ENCODE measurements around the gene HUS1. TPM values are rescaled to one million over a fixed set of nuclear protein-coding genes. Genes with fewer than 3 reads are reported as not detected.

Gene HUS1
- total and polyA plus RNA-seq, 2 experiments from 2014 or later, result 16.1 to 27.7 TPM

DNA sequence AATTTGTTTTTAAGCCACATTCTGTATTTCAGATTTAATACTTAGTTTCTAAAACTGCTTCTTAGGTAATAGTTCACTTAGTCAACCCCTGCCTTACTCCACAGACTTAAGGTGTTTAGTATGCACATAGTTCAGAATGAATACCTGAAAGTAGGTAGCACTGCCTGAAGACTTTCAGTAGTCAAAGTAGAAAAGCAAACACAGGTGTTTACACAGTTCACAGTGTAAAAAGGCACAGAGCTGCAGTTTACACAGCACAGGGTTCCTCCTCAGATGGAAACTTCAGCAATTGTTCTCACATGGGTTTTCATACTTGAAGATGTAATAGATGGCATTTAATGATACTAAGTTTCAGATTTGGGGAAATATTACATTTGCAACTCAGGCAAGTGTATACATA is 28.0 kb downstream of the HUS1 start:
- H3K4me3 ChIP-seq, result no peak overlapping the region
- H2AFZ ChIP-seq, result no peak overlapping the region
- H3K79me2 ChIP-seq, result no peaks in the 10 kb centered on the region
- H3K27ac ChIP-seq, result peak overlapping the region; percentile 36
- H3K4me1 ChIP-seq (ENCODE audit: insufficient read depth), result peaks cover 7% of the 10 kb centered on the region
- TF ChIP-seq, protein P1, sequence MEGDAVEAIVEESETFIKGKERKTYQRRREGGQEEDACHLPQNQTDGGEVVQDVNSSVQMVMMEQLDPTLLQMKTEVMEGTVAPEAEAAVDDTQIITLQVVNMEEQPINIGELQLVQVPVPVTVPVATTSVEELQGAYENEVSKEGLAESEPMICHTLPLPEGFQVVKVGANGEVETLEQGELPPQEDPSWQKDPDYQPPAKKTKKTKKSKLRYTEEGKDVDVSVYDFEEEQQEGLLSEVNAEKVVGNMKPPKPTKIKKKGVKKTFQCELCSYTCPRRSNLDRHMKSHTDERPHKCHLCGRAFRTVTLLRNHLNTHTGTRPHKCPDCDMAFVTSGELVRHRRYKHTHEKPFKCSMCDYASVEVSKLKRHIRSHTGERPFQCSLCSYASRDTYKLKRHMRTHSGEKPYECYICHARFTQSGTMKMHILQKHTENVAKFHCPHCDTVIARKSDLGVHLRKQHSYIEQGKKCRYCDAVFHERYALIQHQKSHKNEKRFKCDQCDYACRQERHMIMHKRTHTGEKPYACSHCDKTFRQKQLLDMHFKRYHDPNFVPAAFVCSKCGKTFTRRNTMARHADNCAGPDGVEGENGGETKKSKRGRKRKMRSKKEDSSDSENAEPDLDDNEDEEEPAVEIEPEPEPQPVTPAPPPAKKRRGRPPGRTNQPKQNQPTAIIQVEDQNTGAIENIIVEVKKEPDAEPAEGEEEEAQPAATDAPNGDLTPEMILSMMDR (IDR thresholded peaks at IDR 0.05; ENCODE audit: poor library complexity), result no peak
- TF ChIP-seq EZH2 (IDR thresholded peaks at IDR 0.05; ENCODE audit: borderline replicate concordance) (no peak), EZH2phosphoT487 (IDR thresholded peaks at IDR 0.05; ENCODE audit: low read depth, severe bottlenecking, unreplicated experiment) (peak; percentile 57)
- H3K4me2 ChIP-seq, result peak overlapping the region; percentile 11
- H3K9me3 ChIP-seq (ENCODE audit: low read depth), result no peaks in the 10 kb centered on the region
- H4K20me1 ChIP-seq (ENCODE audit: insufficient read depth, poor library complexity, severe bottlenecking), result no peaks in the 10 kb centered on the region
- DNase-seq (ENCODE audit: low spot score), result peak; percentile 35
- no peaks in the 10 kb centered on the region for H3K27me3 ChIP-seq
- no peaks in the 10 kb centered on the region for H3K9me2 ChIP-seq (replicated peaks; ENCODE audit: insufficient read depth)
- no peaks in the 10 kb centered on the region for H3K36me3 ChIP-seq (replicated peaks; ENCODE audit: insufficient read depth, low read depth)

DNA sequence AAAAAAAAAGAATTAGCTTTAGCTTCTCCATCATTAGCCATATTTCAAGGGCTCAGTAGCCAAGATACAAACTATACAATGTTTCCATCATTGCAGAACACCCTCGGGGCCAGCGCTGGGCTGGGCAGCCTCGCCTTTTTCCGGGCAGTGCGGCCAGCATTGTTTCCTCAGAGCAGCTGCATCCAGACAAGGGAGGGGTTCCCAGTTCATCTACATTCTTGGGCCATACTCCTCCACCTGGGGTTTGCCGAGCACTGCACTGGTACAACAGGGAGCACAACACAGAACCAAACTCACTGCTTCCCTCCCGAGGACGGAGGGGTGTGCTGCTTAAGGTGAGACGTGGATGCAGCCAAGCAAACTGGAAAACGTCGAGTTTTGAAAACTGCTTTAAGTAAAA is 28.7 kb downstream of the HUS1 start:
- H4K20me1 ChIP-seq (ENCODE audit: insufficient read depth, poor library complexity, severe bottlenecking), result no peaks in the 10 kb centered on the region
- no peaks in the 10 kb centered on the region for H3K9me3 ChIP-seq (ENCODE audit: low read depth)
- H3K4me1 ChIP-seq (ENCODE audit: insufficient read depth), result peaks cover 7% of the 10 kb centered on the region
- no peak overlapping the region for H3K4me3 ChIP-seq
- peak overlapping the region; percentile 36 for H3K27ac ChIP-seq
- TF ChIP-seq, protein P1 (IDR thresholded peaks at IDR 0.05; ENCODE audit: poor library complexity), result no peak
- TF ChIP-seq EZH2phosphoT487 (IDR thresholded peaks at IDR 0.05; ENCODE audit: low read depth, severe bottlenecking, unreplicated experiment) (no peak), EZH2 (IDR thresholded peaks at IDR 0.05; ENCODE audit: borderline replicate concordance) (no peak)
- 44% methylated on average over 11 of the region's 11 CpGs for WGBS (ENCODE audit: low lambda C conversion rate, missing lambda C conversion rate)
- H3K9me2 ChIP-seq (replicated peaks; ENCODE audit: insufficient read depth), result no peaks in the 10 kb centered on the region
- no peaks in the 10 kb centered on the region for H3K27me3 ChIP-seq
- H3K79me2 ChIP-seq, result no peaks in the 10 kb centered on the region
- no peak overlapping the region for H2AFZ ChIP-seq
- H3K4me2 ChIP-seq, result peak overlapping the region; percentile 11
- no peaks in the 10 kb centered on the region for H3K36me3 ChIP-seq (replicated peaks; ENCODE audit: insufficient read depth, low read depth)
- peak; percentile 34 for DNase-seq (ENCODE audit: low spot score)

DNA sequence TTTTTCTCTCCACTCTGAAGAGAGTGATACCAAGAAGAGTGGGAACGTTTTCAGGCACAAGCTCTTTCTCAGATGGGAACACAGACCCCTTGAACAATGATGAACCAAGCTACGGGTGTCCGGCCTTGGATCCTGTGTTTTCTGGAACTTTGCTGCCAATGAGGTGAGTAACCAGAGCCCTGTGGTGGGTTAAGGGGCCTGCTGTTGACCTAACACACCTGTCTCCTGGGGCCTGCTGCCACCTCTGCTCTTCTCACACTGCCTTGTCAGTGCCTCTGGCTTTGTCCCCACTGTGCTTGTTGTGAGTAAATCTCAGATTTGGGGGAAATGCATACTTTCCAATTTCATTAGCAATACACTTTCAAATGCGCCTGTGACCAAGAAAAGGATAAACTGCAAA is 29.7 kb downstream of the HUS1 start:
- no peaks in the 10 kb centered on the region for H3K9me3 ChIP-seq (ENCODE audit: low read depth)
- no peak for DNase-seq (ENCODE audit: low spot score)
- no peaks in the 10 kb centered on the region for H3K9me2 ChIP-seq (replicated peaks; ENCODE audit: insufficient read depth)
- H3K4me3 ChIP-seq, result no peak overlapping the region
- no peak overlapping the region for H3K27ac ChIP-seq
- no peak overlapping the region for H3K4me2 ChIP-seq
- no peak for TF ChIP-seq EZH2phosphoT487 (IDR thresholded peaks at IDR 0.05; ENCODE audit: low read depth, severe bottlenecking, unreplicated experiment)
- TF ChIP-seq, protein P1 (IDR thresholded peaks at IDR 0.05; ENCODE audit: poor library complexity), result no peak
- TF ChIP-seq EZH2 (IDR thresholded peaks at IDR 0.05; ENCODE audit: borderline replicate concordance), result no peak
- 87% methylated on average over 4 of the region's 4 CpGs for WGBS (ENCODE audit: low lambda C conversion rate, missing lambda C conversion rate)
- no peak overlapping the region for H2AFZ ChIP-seq
- no peaks in the 10 kb centered on the region for H3K27me3 ChIP-seq
- peaks cover 7% of the 10 kb centered on the region for H3K4me1 ChIP-seq (ENCODE audit: insufficient read depth)
- H3K36me3 ChIP-seq (replicated peaks; ENCODE audit: insufficient read depth, low read depth), result no peaks in the 10 kb centered on the region
- H4K20me1 ChIP-seq (ENCODE audit: insufficient read depth, poor library complexity, severe bottlenecking), result no peaks in the 10 kb centered on the region
- no peaks in the 10 kb centered on the region for H3K79me2 ChIP-seq

Data from hepatocyte (in vitro differentiated cells).